Activated CD8-positive, alpha-beta memory T cell treated with anti-CD3 and anti-CD28 coated beads for 24 hours (primary cell): ENCODE measurements around the gene VPS16.
"Not testable (repeated sequence)": the region's sequence is repeated elsewhere in the genome, so short reads cannot be mapped to it uniquely, and the experiment has no call there.

Source experiments
- DNase-seq: peaks from one replicate; pipeline ENCODE4 v3.0.0-alpha.2; 2020

Gene VPS16

GRCh38 chr20:2807929-2808328 lies 32.6 kb upstream of the VPS16 start:
- DNase-seq: not testable (repeated sequence)

DNA sequence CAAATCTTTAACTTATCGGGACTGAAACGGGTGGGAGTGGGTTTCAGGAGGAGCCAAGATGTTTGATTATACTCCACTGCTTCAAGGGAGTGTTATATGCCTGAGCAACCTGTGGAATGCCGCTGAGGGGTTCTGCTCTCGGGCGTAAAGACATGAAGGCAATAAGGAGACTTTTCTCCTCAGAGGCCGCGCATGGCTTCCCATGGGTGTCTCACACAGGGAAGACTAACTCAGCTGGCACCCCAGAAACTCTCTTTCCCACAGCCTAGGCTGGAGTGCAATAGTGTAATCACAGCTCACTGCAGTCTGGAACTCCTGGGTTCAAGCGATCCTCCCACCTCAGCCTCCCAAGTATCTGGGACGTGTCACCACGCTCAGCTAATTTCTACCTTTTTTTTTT lies 30.9 kb upstream of the VPS16 start:
- DNase-seq: no peak

- DNase-seq: no peak
Observed at GRCh38 chr20:2812189-2812588, 28.4 kb upstream of the VPS16 start.

DNA sequence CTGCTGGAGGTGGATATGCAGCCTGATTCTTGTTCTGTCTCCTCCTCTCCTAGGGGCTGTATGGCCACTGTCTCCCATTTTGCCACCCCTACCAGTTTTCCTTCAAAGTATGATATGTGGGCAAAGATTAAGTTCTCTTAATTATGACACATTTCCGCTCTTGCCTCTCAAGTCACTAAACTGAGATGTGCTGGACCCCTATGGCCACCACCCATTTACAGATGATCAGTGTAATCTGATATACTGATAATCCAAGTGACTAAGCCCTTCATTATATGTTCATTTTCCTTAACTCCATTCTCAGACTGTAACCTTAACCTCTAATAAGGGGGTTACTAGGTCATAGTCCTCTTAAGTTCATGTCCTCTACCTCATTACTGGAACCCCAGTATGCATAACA lies 26.5 kb upstream of the VPS16 start:
- DNase-seq: no peak

DNA sequence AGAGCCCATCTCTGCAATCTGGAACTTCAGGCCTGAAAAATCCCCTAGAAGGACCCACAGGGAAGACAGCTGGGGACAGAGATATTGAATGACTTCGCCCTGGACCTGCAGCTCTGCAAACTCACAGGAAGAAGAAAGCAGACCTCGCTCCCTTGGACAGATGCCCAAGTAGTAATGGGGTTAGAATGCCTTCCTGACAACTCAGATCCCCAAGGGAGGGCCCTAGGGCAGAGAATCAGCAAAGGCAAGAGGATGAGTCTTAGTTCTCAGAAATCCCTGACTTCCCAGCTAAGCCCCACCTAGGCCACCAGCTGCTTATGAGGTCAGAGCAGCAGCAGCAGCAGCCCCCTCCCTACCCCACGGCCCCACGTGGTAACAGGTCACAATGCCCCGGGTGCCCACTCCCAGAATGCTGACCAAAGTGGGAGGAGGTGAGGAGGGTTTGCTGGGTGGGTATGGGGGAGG lies 25.9 kb upstream of the VPS16 start, which contains the start of gene C20orf141:
Gene C20orf141 (plus strand): TSS at position 401 of the 465 bp plus-strand sequence. CDS start 198 bp downstream, outside the sequence.
- no peak for DNase-seq

- no peak for DNase-seq
Observed at GRCh38 chr20:2815242-2815900, 25.2 kb upstream of the VPS16 start.

GRCh38 chr20:2816030-2816582 lies 24.4 kb upstream of the VPS16 start, which contains the start of gene TMEM239:
TMEM239 (plus strand) TSS chr20:2816364; CDS start chr20:2816555, 191 bp downstream.
- no peak for DNase-seq

DNA sequence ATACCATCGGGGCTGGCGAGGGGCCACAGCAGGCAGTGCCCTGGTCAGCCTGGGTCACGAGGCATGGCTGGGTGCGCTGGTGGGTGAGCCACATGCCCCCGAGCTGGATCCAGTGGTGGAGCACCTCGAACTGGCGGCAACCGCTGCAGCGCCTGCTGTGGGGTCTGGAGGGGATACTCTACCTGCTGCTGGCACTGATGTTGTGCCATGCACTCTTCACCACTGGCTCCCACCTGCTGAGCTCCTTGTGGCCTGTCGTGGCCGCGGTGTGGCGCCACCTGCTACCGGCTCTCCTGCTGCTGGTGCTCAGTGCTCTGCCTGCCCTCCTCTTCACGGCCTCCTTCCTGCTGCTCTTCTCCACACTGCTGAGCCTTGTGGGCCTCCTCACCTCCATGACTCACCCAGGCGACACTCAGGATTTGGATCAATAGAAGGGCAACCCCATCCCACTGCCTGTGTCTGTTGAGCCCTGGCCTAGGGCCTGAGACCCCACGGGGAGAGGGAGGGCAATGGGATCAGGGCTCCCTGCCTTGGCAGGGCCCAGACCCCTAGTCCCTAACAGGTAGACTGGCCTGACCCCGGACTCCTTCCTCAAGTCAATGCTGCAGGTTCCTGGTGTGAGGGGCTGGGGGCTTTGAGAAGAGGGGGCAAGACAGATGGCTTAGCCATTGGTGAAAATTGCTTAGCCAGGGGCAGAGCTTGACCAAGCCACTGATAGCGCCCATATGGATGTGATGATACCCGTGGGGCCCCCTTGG lies 23.8 kb upstream of the VPS16 start:
- peak; percentile 55 for DNase-seq

DNA sequence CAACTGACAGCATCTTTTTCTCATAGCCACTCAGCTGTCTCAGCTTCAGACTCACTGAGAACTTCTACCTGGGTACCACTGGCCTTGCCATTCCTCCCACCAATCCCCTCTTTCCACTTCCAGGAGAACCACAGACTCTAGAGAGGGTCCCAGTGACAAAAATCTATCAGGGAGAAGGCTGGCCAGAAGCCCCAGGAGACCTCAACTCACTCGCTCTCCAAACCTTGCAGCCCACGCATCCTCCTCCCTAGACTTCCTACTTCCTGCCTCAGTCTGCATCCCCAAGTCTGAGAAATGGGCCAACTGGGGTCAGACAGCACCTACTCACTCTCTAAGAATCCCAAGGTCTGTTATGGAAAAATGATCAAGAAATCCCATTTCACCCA lies 23.2 kb upstream of the VPS16 start:
- peak; percentile 32 for DNase-seq

DNA sequence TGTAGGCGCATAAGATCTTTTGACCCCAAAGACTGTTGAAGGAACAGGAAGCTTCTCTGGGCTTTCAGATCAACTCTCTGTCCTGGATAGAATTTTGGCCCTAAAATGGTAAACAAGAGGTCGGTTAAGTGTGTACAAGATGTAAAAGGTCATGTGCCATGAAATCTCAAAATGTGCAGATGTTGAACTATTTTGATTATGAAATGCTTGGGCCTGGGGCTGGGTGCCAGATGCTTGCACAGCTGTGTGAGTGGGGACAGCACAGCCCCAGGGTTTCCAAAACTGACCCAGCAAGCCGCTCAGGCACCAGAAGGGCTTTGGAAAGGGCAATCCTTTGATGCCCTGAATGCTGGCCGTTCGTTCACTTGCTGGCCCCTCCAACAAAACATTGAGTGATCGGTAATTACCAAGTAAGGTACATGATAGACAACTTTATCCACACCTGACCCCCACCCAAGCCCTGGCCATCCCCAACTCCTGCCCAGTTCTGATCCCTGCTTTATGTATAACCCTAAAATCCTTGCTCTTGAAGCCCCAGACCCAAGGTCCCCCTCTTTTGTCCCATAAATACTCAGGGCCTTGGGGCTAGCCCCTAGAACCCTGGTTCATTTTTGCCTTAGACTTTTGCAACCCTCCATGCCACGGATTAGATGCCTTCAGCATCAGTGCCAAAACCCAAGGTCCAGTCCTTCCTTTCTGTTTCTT lies 22.5 kb upstream of the VPS16 start:
- peak; percentile 32 for DNase-seq

DNA sequence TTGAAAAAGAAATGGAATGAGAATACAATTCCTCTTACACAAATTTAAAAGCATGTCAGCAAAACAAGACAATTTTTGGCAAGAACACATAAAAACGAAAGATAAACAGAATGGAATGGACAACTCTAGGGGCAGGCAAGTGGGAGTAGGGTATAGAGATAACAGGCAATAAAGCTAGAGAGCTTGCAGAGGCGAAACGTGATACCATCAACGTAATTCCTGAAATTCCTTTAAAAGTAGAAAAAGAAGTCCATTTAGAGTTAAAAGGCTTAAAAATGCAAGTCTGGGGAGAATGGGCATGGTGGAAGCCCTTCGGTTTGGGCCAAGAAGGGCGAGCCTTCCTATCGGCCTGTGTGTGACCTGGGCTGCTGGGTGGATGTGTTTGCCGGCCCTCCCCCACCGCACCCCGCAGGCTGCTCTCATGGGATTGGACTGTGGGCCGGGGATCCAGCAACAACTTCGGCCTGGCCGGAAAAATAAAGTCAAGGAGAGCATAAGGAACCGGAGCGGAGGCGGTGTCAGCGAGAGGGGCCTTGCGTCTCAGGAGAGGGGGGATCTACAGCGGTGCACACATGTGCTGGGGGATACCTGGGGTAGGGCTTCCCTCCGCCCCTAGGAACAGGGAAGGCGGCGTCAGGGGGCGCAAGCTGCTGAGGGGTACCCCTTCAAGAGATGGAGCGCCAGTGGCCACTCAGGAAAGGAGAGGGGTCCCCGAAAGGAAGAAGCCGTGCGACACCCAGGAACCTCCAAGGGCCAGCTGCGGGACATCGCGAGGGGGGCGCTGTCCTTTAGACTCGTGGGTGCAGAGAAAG lies 20.3 kb upstream of the VPS16 start:
- peak; percentile 50 for DNase-seq

- peak; percentile 57 for DNase-seq
Observed at GRCh38 chr20:2820896-2821869, 19.4 kb upstream of the VPS16 start.

DNA sequence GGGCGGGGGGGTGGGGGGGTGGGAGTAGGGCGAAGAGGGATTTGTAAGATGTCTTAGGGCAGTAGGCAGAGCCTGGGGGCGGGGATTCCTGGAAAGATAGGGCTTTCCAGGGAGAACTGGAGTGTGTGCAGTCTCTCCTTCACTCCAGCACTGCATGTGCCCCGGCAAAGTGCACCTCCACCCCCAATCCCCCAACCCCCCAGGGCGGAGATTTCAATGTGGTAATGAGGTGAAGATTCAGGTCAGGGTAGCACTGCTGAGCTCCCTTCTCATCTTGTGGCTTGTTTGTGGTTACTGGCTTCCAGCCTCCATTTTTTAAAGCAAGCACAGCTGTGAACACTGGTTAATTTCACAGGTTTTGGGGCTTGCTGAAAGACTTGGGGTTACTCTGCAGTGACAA lies 18.5 kb upstream of the VPS16 start:
- peak; percentile 67 for DNase-seq

- no peak for DNase-seq
Observed at GRCh38 chr20:2825761-2826160, 14.8 kb upstream of the VPS16 start.

DNA sequence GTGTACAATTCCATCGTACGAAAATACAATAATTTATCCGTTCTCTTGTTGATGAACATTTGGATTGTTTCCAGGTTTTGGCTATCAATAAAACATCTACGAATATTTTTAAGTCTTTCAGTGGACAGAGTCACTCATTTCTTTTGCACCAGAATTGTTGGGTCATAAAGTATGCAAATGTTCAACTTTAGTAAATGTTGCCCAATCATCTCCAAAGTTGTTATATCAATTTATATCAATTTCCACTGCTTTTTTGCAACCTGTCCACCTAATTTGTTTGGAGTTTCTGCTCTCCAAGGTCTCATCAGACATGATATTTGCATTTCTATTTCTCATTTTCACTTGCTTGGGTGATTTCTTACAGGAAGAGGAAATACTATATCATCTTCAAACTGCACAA lies 13.9 kb upstream of the VPS16 start:
- DNase-seq: no peak

DNA sequence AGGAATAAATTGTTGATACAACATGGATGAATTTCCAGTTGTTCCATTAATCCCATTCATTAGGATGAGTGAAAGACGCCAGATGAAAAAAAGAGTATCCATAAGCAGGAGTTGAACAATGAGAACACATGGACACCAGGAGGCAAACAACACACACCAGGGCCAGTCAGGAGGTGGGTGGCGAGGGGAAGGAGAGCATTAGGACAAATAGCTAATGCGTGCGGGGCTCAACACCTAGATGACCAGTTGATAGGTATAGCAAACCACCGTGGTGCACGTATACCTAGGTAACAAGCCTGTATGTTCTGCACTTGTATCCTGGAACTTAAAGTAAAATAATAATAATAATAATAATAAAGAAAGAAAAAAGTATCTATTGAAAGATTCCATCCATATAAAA lies 11.2 kb upstream of the VPS16 start:
- no peak for DNase-seq

- DNase-seq: not testable (repeated sequence)
Observed at GRCh38 chr20:2831206-2831605, 9.3 kb upstream of the VPS16 start.

DNA sequence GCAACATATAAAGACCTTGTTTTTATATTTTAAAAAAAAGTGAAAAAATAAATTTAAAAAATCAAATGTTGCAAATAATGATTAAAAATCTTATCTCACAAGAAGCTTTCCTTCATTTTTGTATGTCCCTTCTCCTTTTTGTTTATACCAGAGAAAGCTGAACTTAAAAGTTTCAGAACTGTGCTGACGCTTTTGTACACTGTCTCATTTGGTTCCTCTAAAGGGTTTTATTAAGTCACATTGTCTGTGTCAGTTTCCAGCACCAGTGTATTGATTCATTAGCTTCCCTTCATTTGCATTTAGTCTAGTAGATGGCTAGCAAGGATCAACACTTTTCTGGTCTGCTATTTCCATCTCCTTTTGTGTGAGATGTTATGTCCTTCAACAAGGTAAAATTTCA lies 6.8 kb upstream of the VPS16 start:
- DNase-seq: no peak

- no peak for DNase-seq
Observed at GRCh38 chr20:2834401-2835110, 6.0 kb upstream of the VPS16 start.

GRCh38 chr20:2835331-2835796 lies 5.2 kb upstream of the VPS16 start:
- DNase-seq: no peak
